Loucy (cell line): ENCODE data around the gene GXYLT2.

ENCODE experiments used
- EZH2phosphoT487 ChIP-seq: fragments of 200-600 bp; IDR thresholded peaks from 2 replicates; pipeline ENCODE4 v1.6.1; 2018; ENCODE audit warnings: antibody characterized with exemption, mild to moderate bottlenecking, moderate library complexity, borderline replicate concordance
- TF ChIP-seq, protein P1 (sequence below): fragments of 200-600 bp; sonication (generic); conservative IDR thresholded peaks from 2 replicates; pipeline ENCODE4 v1.5.1; 2014; ENCODE audit warnings: mild to moderate bottlenecking, antibody characterized with exemption, low read length

DNA sequence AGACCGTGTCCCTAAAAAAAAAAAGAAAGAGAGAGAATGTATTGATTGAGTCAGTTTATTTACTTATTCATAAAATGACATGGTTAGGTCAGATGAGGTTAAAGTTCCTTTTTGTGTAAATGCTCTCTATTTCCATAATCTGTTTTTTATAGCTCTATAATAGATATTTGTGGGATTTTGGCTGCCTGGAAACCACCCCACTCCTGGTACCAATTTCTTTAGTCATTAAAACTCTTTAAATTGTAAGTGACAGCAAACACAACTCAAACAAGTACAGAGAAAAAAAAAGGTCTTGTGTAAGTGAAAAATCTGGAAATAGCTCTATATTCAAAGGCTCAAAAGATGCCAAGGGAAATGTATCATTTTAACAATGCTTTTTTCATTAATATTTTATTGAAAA lies 97.7 kb downstream of the GXYLT2 start:
- TF ChIP-seq, protein P1, sequence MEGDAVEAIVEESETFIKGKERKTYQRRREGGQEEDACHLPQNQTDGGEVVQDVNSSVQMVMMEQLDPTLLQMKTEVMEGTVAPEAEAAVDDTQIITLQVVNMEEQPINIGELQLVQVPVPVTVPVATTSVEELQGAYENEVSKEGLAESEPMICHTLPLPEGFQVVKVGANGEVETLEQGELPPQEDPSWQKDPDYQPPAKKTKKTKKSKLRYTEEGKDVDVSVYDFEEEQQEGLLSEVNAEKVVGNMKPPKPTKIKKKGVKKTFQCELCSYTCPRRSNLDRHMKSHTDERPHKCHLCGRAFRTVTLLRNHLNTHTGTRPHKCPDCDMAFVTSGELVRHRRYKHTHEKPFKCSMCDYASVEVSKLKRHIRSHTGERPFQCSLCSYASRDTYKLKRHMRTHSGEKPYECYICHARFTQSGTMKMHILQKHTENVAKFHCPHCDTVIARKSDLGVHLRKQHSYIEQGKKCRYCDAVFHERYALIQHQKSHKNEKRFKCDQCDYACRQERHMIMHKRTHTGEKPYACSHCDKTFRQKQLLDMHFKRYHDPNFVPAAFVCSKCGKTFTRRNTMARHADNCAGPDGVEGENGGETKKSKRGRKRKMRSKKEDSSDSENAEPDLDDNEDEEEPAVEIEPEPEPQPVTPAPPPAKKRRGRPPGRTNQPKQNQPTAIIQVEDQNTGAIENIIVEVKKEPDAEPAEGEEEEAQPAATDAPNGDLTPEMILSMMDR, result no peak
- no peak for TF ChIP-seq EZH2phosphoT487
